Measurements from ENCODE around the gene SEMA6B.
"Not testable (repeated sequence)": the region's sequence is repeated elsewhere in the genome, so short reads cannot be mapped to it uniquely, and the experiment has no call there.

Gene SEMA6B, protein sequence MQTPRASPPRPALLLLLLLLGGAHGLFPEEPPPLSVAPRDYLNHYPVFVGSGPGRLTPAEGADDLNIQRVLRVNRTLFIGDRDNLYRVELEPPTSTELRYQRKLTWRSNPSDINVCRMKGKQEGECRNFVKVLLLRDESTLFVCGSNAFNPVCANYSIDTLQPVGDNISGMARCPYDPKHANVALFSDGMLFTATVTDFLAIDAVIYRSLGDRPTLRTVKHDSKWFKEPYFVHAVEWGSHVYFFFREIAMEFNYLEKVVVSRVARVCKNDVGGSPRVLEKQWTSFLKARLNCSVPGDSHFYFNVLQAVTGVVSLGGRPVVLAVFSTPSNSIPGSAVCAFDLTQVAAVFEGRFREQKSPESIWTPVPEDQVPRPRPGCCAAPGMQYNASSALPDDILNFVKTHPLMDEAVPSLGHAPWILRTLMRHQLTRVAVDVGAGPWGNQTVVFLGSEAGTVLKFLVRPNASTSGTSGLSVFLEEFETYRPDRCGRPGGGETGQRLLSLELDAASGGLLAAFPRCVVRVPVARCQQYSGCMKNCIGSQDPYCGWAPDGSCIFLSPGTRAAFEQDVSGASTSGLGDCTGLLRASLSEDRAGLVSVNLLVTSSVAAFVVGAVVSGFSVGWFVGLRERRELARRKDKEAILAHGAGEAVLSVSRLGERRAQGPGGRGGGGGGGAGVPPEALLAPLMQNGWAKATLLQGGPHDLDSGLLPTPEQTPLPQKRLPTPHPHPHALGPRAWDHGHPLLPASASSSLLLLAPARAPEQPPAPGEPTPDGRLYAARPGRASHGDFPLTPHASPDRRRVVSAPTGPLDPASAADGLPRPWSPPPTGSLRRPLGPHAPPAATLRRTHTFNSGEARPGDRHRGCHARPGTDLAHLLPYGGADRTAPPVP

DNA sequence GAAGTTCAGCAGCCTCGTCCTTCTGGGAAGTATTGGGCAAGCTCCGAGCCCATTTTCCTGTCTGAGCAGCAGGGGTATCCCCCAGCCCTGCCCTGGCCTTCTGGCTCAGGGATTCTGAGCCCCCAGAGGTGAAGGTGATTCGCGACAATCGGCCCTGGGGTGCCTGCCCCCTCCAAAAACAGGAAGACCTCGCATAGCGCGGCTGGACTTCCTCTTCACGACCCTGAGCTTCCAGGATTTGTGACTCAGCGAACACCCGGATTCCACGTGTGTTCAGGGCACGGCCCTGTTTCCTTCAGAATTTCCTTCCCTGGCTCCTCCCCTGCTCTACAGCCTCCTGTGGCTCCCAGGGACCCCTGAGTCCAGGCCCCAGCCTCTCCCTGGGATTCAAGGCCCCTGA, at the start of gene SEMA6B:
Gene SEMA6B, minus strand, starts transcription at position 116 of the 400 bp plus-strand sequence. CDS start 1,227 bp downstream, outside the sequence.
- H3K4me3 Mint-ChIP-seq, result no peak within 1 kb of the TSS
- DNase-seq (ENCODE audit: low spot score in 2 of 2), result no peak
- no peaks in the 10 kb centered on the region for H3K9me3 Mint-ChIP-seq
- peaks cover 6% of the 10 kb centered on the region for H3K36me3 Mint-ChIP-seq
- H3K27ac Mint-ChIP-seq, result no peak within 1 kb of the TSS
- no peak for ATAC-seq
- H3K4me1 Mint-ChIP-seq, result peaks cover 5% of the 10 kb centered on the region

DNA sequence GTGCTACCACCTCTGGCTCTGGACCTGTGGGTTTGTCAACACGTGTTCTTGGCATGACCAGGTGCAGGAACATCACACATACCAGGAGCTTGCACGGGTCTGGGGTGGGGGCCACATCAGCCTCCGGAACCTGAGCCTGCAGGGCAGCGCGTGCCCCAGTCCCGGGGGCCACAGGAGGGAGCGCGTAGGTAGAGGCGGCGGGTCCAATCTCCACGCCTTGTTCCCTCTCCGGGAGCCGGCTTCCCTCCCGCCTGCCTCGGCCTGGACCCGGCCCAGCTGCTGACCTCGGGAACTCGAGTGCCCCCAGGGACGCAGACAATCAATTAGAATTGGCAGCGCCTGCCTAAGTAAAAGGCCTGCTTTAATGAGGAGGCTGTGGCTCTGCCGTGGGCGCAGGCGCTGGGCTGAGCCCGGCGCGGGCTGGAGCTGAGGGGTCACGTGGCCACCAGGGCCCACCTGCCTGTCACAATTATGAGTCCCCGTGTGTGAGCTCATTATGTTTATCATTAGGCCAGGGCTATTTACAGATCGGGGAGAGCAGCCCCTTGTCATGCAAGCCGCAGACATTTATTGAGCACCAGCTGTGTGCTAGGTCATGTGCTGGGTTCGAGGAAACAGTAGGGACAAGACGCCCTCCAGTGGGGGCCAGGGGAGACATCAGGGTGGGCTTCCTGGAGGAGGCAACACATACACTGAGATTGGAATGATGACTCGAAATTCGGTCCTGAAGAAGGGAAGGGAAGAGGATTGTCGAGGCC, 47.6 kb upstream of the SEMA6B start:
- no peak overlapping the region for H3K4me3 Mint-ChIP-seq
- peak; percentile 46 for ATAC-seq
- H3K9me3 Mint-ChIP-seq, result no peaks in the 10 kb centered on the region
- DNase-seq (ENCODE audit: low spot score in 2 of 2), result no peak
- no peaks in the 10 kb centered on the region for H3K4me1 Mint-ChIP-seq
- no peak overlapping the region for H3K27ac Mint-ChIP-seq
- H3K36me3 Mint-ChIP-seq, result no peaks in the 10 kb centered on the region

GRCh38 chr19:4606181-4606580, 46.7 kb upstream of the SEMA6B start:
- no peak for ATAC-seq
- Mint-ChIP-seq H3K27ac (no peak overlapping the region), H3K36me3 (no peaks in the 10 kb centered on the region), H3K4me1 (no peaks in the 10 kb centered on the region), H3K9me3 (no peaks in the 10 kb centered on the region), H3K4me3 (no peak overlapping the region)
- DNase-seq (ENCODE audit: low spot score in 2 of 2), result no peak

- Mint-ChIP-seq H3K27ac (no peak overlapping the region), H3K9me3 (no peaks in the 10 kb centered on the region), H3K4me1 (no peaks in the 10 kb centered on the region), H3K4me3 (no peak overlapping the region), H3K36me3 (no peaks in the 10 kb centered on the region)
- DNase-seq (ENCODE audit: low spot score in 2 of 2) (no peak), ATAC-seq (no peak)
These were observed 45.4 kb upstream of the SEMA6B start for GRCh38 chr19:4604912-4605311.

DNA sequence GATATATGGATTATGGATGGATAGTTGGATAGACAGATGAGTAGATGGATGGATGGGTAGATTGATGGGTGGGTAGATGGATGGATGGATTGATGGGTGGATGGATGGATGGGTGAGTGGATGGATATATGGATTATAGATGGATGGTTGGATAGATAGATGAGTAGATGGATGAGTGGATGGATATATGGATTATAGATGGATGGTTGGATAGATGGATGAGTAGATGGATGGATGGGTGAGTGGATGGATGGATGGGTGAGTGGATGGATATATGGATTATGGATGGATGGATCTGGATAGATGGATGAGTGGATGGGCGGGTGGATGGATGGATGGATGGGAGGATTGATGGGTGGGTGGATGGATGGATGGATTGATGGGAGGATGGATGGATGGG, 43.4 kb upstream of the SEMA6B start:
- no peak for DNase-seq (ENCODE audit: low spot score in 2 of 2)
- H3K36me3 Mint-ChIP-seq, result no peaks in the 10 kb centered on the region
- H3K27ac Mint-ChIP-seq, result no peak overlapping the region
- H3K9me3 Mint-ChIP-seq, result no peaks in the 10 kb centered on the region
- H3K4me1 Mint-ChIP-seq, result no peaks in the 10 kb centered on the region
- no peak overlapping the region for H3K4me3 Mint-ChIP-seq
- ATAC-seq, result no peak

DNA sequence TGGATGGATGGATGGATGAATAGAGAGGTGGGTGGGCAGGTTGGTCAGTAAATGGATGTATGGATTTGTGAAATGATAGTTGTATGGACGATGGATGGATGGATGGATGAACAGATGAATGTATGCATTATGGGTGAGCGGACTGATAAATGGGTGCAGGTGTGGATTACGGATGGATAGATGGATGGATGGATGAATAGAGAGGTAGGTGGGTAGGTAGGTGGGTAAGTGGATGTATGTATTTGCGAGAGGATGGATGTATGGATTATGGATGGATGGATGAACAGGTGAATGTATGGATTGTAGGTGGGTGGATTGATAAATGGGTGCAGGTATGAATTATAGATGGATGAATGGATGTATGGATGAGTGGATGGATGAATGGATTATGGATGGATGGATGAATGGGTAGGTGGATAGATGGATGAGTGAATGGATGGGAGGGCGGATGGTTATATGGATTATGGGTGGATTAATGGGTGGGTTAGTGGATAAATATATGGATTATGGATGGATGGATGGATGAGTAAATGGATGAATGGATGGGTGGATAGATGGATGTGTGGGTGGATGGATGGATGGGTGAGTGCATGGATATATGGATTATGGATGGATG, 42.8 kb upstream of the SEMA6B start:
- ATAC-seq, result no peak
- Mint-ChIP-seq H3K4me3 (no peak overlapping the region), H3K27ac (no peak overlapping the region), H3K36me3 (no peaks in the 10 kb centered on the region), H3K4me1 (peaks cover 3% of the 10 kb centered on the region), H3K9me3 (no peaks in the 10 kb centered on the region)
- no peak for DNase-seq (ENCODE audit: low spot score in 2 of 2)

- ATAC-seq (no peak), DNase-seq (ENCODE audit: low spot score in 2 of 2) (no peak)
- Mint-ChIP-seq H3K9me3 (no peaks in the 10 kb centered on the region), H3K27ac (no peak overlapping the region), H3K4me1 (peaks cover 6% of the 10 kb centered on the region), H3K4me3 (no peak overlapping the region), H3K36me3 (no peaks in the 10 kb centered on the region)
These were observed 41.4 kb upstream of the SEMA6B start for GRCh38 chr19:4600893-4601292.

- no peak overlapping the region for H3K4me3 Mint-ChIP-seq
- H3K27ac Mint-ChIP-seq, result no peak overlapping the region
- DNase-seq (ENCODE audit: low spot score in 2 of 2) (no peak), ATAC-seq (no peak)
- peaks cover 6% of the 10 kb centered on the region for H3K4me1 Mint-ChIP-seq
- no peaks in the 10 kb centered on the region for H3K36me3 Mint-ChIP-seq
- no peaks in the 10 kb centered on the region for H3K9me3 Mint-ChIP-seq
These were observed 40.6 kb upstream of the SEMA6B start for GRCh38 chr19:4600082-4600481.

DNA sequence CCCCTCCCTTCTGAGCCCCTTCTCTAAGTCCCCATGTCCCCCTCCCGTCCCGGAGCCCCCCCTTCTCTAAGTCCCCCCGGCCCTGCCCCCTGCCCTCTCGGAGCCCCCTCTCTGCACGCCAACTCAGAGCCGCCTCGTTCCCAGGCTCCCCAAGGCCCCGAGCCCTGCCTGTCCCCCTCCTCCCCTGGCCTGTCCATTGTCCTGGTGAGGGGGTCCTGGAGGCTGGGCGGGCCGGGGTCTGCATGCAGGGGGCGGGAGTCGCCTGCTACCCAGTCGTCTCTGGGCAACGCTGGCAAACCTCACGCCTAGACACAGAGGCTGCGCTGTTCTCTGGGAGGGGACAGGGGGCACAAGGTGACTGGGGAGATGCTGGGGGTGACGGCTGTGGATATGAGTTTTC, 39.2 kb upstream of the SEMA6B start:
- DNase-seq (ENCODE audit: low spot score in 2 of 2), result no peak
- Mint-ChIP-seq H3K36me3 (no peaks in the 10 kb centered on the region), H3K9me3 (no peaks in the 10 kb centered on the region), H3K4me3 (peak overlapping the region; percentile 40), H3K4me1 (peaks cover 6% of the 10 kb centered on the region), H3K27ac (no peak overlapping the region)
- no peak for ATAC-seq

- no peak for DNase-seq (ENCODE audit: low spot score in 2 of 2)
- Mint-ChIP-seq H3K4me1 (peaks cover 6% of the 10 kb centered on the region), H3K36me3 (no peaks in the 10 kb centered on the region), H3K9me3 (no peaks in the 10 kb centered on the region), H3K4me3 (peak overlapping the region; percentile 40), H3K27ac (no peak overlapping the region)
- ATAC-seq, result peak; percentile 73
These were observed 38.6 kb upstream of the SEMA6B start for GRCh38 chr19:4597975-4598671.

DNA sequence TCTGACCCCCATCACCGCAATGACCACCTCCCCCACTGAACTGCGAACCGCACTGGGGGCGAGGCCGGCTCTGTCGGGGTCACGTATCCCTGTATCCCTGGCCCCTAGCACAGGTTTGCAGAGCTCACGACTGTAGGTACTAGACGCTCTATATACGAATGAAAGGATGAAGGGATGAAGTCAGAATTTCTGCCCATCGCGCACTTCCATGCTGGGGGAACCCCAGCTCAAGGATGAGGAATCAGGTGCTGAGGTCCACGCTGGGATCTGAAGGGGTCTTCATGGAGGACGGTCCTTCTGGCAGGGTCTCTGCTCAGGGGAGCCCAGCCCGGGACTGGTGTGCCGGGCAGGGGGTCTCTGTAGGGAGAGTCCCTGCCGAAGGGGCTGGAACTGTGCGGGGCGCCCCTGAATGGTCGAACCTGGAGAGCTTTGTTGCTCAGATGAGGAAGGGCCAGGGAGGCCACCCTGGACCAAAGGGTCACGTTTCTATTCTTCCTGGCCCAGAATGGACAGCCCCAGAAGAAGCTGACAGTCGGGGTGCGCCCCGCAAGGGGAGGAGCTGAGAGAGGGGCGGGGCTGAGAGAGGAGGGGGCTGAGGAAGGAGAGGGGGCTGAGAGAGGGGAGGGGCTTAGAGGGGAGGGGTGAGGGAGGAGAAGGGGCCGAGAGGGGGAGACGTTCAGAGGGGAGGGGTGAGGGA, 37.9 kb upstream of the SEMA6B start:
- no peak for DNase-seq (ENCODE audit: low spot score in 2 of 2)
- peaks cover 6% of the 10 kb centered on the region for H3K4me1 Mint-ChIP-seq
- H3K9me3 Mint-ChIP-seq, result no peaks in the 10 kb centered on the region
- ATAC-seq, result no peak
- peak overlapping the region; percentile 40 for H3K4me3 Mint-ChIP-seq
- no peaks in the 10 kb centered on the region for H3K36me3 Mint-ChIP-seq
- H3K27ac Mint-ChIP-seq, result no peak overlapping the region

DNA sequence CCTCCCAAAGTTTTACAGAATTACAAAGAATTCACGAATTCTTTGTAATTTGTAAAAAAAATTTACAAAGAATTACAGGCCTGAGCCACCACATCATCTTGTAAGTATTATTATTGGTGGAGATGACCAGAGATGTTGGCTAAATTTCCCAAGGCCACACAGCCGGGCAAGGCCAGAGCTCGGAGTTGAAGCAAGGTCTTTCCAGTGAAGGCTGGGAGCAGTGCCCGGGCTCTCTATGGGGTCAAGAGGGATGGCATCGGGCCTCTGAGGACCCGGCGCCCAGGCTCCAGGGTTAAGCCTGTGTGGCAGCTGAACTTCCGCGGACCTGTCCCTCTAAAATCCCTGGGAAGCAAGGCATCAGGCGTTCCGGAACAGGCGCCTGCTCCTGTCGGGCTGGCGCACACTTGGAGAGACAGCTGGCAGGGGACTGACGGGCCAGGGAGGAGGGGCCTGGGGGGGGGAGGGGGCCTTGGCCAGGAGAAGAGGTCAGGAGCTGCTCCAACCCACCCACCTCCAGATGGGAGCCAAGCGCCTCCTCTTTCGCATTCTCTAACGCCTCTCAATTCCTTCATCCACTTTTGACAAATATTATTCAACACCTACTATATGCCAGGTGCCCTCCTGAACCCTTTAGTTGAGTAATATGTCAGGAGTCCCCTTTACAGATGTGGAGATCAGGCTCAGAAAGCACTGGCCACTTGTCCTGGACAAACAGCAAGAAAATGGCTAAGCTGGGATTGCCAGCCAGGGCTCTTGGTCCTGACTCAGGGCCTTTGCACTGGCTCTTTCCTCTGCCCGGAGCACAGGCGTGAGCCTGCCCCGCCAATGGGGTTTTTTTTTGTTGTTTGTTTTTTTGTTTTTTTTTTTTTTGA, 36.8 kb upstream of the SEMA6B start:
- Mint-ChIP-seq H3K27ac (no peak overlapping the region), H3K4me1 (peaks cover 6% of the 10 kb centered on the region), H3K4me3 (no peak overlapping the region), H3K36me3 (no peaks in the 10 kb centered on the region), H3K9me3 (no peaks in the 10 kb centered on the region)
- DNase-seq (ENCODE audit: low spot score in 2 of 2) (no peak), ATAC-seq (no peak)

GRCh38 chr19:4595158-4595557, 35.7 kb upstream of the SEMA6B start:
- DNase-seq (ENCODE audit: low spot score in 2 of 2); ATAC-seq; H3K4me3 Mint-ChIP-seq; H3K36me3 Mint-ChIP-seq; H3K27ac Mint-ChIP-seq; H3K9me3 Mint-ChIP-seq; H3K4me1 Mint-ChIP-seq: not testable (repeated sequence)
